G401 (cell line): ENCODE results near the gene MARK3. TPM values are rescaled to one million over a fixed set of nuclear protein-coding genes. Genes with fewer than 3 reads are reported as not detected.

Experiments
- DNase-seq: peaks from one replicate; pipeline ENCODE4 v3.0.0-alpha.2; 2015; ENCODE audit warnings: low spot score
- in situ Hi-C: cut with HindIII; loops from 2 replicates; pipeline ENCODE4 v1.10.0; 2016; ENCODE audit warnings: low sequenced_read_pairs, mixed read lengths
- total RNA-seq: library from RNA; depleted of rRNA; stranded (reverse); fragments of >200 nt; shearing (Covaris generic); gene quantifications from 2 replicates; pipeline ENCODE4 v1.2.3, GENCODE V29; 2014; rRNA removed

MARK3 gene
- total RNA-seq, 1 experiment from 2014 or later = 84.8 TPM

DNA sequence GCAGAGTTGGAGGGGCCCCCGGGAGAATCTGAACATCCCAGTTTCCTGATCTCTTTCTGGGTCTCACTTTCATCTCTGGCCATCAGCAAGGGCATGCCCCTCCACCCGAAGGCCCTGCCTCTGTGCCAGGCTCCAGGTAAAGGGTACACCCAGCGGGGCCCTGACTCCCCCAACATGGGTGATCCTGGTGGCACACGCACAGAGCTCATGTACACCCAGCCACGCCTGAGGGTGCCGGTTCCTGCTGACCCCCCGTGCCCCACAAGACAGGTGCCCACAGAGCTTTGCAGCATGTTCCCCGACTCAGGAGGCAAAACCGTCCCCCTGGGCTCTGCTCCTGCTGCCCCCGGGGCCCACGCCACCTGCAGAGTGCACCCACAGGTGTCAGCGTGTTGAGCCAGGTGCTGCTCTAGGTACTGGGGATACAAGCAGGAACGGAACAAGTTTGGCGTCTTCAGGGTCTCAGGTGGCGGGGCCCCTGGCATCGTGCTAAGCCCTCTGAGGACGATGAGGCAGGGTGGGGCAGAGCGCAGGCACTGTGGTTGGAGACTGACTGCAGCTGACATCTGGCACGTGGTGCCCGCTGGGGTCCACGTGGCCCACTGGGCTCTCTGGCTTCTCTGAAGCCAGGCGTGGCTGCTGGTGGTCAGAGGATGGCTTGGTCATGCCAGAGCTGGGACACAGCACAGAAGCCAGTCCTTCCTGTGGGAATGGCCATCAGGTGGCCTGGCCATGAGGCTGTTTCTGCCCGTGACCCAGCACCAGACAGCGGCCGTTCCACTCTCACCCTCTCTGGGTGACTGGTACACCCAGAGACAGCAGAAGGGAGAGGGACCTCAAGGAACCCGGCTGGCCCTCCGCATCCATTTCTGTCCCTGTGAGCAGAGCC, 163.5 kb downstream of the MARK3 start:
- in situ Hi-C loops = no loop called here
- no peak for DNase-seq

DNA sequence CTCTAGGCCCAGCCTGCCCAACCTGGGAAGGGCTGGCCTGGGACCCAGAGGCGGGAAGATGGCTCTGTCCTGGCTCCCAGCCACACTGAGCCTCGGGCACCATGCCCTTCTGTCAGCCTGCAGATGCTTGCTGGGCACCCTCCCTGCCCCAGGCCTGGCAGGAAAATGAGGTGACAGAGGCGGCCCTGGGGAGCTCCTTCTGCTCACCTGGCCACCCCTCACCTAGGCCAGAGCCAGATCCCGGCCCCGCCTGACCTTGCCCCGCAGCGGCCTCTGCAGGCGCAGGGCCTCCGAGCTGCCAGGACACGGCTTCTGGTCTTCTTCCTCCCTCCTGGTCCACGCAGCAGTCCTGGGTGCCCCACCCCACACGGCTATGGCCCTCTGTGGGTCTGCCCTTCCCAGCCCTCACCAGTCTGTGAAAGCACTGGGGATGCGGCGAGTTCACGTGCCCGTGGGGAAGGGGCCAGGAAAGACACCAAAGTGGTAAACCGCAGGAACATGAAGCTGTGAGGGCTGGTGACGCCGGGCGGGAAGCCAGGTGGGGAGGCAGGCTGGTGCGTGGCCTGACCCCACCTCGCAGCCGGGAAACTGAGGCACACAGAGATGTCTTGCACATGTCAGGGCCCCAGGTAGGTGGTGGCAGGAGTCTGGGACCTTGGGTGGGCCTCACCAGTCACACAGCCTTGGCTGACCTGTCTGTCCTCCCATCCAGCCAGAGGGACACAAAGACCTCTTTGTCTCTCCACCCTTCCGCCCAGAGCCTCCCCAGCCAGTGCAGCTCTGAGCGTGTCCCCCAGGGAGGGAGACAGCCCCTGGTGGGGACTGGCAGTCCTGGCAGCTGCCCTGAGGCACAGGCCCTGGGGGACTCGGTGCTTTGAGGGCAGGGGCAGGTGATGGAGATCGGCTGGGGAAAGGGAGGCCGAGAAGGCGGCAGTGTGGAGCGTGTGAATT, 164.4 kb downstream of the MARK3 start:
- DNase-seq = peak; percentile 91
- in situ Hi-C loops = no loop called here

DNA sequence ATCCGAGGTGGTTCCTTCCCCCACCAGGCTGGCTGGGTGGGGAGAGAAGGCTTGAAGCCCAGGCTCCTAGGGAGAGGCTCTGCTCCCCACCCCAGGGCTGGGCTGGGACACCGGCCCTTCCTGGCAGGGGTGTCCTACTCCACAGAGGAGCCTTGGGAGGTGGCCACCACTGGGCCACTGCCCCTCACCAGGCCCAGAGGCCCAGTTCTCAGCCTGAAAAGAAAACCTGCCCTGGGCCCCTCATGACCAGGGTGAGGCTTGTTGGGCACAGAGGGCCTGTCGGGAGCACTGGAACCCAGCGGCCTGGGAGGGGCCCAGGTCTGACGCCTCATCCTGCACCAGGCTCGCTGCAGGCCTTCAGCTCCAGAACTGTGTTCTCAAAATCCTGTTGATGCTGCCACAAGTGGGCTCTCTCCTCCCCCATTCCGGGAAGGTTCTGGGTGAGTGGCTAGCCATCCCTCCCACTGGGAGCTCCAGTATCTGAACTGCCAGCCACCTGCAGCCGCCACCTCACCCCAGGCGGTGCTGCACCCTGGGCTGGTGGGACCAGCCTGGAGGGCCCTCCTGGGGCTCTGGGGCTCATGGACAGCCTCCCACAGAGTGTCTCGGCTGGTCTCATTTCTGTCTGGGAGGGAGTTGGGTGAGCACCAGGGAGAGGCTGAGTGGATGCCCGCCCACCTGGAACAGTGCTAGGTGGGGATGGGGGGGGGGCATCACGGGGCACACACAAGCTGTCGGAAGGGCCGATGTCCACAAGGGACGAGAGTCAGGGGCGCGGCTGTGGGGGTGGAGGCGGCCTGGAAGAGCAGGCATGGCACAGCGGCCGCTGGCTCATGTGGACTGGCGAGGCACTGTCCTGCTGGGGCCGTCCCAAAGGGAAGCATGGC, 165.5 kb downstream of the MARK3 start:
- no peak for DNase-seq
- in situ Hi-C loops = no loop called here

- in situ Hi-C loops = no loop called here
- peak; percentile 66 for DNase-seq
These were observed 166.1 kb downstream of the MARK3 start for GRCh38 chr14:103551338-103551762.

DNA sequence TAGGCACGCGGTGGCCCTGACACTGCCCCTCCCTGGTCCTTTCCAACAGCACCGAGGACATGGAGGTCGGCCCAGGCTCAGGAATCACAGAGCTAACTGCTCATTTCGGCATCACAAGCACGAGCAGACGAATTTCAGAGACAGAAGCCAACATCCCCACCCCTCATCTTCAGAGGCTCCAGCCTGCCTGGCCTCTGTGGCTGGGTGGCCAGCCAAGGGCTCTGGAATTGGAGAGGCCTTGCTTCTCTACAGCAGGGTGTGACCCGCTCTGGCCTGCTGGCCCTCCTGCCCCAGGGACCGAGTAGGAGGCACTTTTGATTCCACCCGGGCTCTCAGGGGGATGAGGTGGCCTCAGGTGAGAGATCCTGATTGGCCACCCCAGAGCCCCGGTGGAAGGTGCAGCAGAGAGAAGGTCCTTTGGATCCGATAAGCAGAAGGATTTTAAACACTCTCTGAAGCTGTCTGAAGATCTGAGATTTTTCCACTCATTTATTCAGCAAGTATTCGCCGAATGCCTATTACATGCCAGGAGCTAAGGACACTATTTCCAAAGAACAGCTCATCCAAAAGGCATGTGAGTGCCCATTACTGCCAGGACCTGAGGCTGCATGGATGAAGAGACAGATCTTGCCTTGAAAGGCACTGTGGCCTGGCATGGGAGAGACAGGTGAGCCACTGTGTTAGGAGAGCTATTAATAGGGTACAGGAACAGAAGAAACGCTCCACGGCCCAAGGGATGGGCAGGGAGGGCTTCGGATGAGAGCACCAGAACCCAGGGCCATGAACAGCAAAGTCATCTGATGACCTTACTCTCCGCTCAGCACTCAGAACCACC, 167.0 kb downstream of the MARK3 start:
- DNase-seq = peak; percentile 73
- in situ Hi-C loops = no loop called here

DNA sequence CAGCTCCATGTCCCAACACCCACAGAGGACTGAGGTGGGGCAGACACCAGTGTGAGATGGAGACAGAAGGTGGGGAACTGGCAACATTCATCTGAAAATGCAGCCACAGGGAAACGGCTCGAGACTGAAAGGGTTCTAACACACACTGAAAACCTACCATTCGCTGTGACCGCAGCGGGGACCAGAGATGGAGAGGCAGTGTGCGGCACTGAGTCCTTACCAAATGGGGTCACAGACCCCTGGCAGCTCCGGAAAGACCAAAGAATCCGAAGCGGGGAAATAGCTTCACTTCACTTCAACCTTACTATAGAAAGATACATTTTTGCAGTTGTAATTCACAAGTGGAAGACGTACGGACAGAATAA, 167.6 kb downstream of the MARK3 start:
- in situ Hi-C loops = no loop called here
- no peak for DNase-seq

Other genes with a start within 250 kb of the MARK3 start
- 265 and 299 TPM in 2 replicates for gene EIF5, start 51.2 kb upstream of the MARK3 start, total RNA-seq
- gene CKB, start 137.4 kb downstream of the MARK3 start, total RNA-seq = 672 and 986 TPM in 2 replicates
- 17.6 and 29.3 TPM in 2 replicates for gene TRMT61A, start 143.8 kb downstream of the MARK3 start, total RNA-seq
- 4.0 and 12.2 TPM in 2 replicates for gene BAG5, start 177.2 kb downstream of the MARK3 start, total RNA-seq
- gene COA8, start 177.5 kb downstream of the MARK3 start, total RNA-seq = 29.7 and 34.7 TPM in 2 replicates
- gene KLC1, start 243.8 kb downstream of the MARK3 start, total RNA-seq = 87.3 and 184 TPM in 2 replicates